GM21526 (cell line): ENCODE data around the gene ATP6V0E1.
A peak's percentile ranks its signal among the peaks of the same experiment; 100 is the strongest.
"Not testable (repeated sequence)": the region's sequence is repeated elsewhere in the genome, so short reads cannot be mapped to it uniquely, and the experiment has no call there.

ENCODE experiments used
- ATAC-seq: cut with Tn5 transposase; IDR thresholded peaks from one replicate; pipeline ENCODE4 v1.9.1; 2021; ENCODE audit warnings: moderate library complexity; ENCODE audit not compliant: unreplicated experiment, low FRiP score

Gene ATP6V0E1

DNA sequence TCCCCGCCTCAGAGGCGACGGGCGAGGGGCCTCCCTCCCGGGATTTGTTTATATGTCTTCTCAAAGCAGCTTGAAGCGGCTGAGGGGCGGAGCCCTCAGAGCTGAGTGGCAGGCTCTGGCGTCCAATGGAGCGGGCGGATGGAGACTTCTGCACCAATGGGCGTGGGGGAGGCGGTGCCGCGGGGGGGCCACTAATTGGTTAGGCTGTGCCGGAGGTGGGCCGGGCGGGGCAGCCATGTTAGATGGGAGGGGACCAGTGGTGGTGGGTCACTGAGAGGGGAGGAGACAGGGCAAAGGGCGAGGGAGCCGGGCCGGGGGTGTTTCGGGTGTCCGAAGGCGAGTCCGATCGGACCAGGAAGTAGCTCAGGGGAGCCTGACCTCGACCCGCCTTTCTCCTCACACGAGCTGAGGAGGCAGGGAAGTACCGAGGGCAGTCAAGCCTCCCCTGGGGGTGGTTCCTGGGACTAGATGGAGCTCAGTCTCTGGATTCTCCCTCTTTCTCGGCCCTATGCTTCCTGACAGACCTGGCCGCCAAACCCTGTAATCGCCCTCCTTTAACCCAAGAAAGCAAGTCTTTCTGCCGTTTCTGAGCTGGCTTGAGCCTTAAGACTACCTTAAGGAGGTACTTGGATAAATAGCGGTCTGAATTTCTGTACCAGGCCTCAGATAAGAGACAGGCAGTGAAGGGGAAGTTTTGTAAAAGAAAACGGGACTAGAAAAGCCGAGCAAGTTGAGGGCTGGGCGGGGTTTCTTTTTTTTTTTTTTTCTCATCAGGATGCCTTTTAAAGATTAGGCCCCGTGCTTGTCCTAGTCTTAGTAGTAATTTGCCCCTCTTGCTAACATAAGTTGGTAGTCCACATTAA lies 73.7 kb downstream of the ATP6V0E1 start:
- peak; percentile 79 for ATAC-seq

DNA sequence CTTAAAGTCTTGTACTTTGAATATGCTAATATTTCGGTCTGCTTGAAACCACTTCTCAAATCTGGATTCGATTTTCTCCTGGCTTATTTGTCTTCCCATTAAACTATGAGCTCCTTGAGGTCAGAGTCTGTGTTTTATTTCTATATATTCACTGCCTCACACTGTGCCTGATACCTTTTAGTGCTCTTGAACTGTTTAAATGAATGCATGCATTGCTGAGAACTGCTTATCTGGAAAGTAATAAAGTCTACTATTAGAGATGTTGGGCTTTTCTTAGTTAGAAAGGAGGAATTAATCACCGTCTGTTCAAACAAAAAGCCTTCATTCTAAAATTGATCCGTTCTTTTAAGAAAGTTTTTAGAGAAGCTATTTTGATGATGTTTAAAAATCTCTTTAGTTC lies 78.6 kb downstream of the ATP6V0E1 start:
- no peak for ATAC-seq

DNA sequence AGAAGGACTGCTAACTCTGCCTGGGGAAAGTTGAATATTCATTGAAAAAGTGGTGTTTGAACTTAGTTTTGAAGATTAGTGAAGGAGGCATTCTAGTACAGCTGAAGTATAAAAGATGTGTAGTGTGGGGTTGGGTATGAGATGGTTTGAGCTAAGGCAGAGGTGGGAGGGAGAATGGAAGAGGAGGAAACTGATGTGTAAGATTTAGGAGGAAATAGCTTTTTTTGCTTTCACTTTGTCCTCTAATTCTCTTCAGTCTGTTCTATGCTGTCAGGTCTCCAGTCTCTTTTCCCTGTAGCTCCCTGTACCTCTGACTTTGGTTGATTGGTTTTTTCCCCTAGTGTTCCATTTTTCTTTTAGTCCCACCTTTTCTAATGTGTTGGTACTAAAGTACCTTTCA lies 81.6 kb downstream of the ATP6V0E1 start:
- no peak for ATAC-seq

DNA sequence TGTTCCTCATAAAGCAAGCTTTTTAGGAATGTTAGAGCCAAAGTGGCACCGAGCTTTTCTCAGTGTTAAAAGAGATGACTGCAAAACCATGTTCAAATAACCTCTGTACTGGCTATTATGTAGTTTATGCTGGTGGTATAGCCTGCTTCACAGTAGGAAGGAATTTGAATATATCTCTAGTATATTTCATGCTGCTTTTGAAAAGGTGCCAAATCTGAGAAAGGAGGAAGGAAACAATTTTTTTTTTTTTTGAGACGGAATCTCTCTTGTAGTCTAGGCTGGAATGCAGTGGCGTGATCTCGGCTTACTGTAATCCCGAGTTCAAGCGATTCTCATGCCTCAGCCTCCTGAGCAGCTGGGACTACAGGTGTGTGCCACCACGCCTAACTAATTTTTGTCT lies 86.1 kb downstream of the ATP6V0E1 start:
- no peak for ATAC-seq

DNA sequence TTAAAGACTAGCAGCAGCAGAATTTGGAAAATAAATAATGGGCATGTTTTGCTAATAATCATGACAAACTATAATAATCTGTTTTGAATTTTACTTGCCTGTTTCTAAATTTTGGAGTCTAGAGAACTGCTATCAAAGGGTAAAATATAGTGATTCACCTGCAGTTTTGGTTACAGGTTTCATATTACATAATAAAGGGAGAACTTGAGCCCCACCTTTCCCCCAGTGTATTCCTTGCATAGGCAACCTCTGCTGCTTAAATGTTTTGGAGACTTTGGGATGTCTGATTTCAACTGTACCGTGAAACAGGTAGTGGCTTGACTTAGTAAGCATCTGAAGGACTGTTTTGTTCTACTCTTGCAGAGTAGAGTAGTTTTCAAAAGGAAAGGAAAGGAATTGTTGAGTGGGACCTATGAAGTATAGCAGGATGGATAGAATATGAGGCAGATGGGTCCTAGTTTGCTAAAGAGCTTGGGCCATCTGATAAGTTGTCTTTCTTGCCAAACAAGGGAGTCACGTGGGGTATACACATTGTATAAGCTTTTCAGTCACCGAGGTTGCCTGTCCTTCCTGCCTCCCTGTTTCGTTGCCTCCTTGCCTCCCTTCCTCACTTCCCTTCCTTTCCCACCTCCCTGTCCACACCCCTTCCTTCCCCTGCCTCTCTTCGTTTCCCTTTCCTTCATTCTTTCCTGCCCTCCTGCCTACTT lies 91.7 kb downstream of the ATP6V0E1 start:
- ATAC-seq = no peak

DNA sequence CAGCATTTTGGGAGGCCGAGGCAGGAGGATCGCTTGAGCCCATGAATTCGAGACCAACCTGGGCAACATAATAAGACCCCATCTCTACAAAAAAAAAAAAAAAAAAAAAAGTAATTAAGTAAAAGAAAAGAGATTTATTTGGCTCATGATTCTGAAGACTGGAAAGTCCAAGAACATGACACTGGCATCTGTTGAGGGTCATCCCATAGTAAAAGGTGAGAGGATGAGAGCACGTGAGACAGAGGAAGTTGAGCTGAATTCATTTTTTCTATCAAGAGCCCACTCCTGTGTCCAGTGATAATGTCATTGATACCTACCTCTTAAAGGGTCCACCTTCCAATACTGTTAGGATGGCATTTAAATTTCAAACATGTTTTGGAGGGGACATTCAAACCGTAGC lies 92.4 kb downstream of the ATP6V0E1 start:
- ATAC-seq = no peak

DNA sequence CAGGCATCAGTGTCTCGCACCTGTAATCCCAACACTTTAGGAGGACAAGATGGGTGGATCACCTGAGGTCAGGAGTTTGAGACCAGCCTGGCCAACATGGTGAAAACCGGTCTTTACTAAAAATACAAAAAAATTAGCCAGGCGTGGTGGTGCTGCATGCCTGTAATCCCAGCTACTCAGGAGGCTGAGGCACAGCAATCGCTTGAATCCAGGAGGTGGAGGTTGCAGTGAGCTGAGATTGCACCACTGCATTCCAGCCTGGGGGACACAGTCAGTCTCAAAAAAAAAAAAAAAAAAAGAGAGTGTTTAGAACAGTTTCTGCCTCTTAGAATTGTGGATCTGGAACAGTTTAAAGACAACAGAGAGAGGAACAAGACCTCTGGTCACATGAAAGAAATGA lies 92.9 kb downstream of the ATP6V0E1 start:
- ATAC-seq = not testable (repeated sequence)

DNA sequence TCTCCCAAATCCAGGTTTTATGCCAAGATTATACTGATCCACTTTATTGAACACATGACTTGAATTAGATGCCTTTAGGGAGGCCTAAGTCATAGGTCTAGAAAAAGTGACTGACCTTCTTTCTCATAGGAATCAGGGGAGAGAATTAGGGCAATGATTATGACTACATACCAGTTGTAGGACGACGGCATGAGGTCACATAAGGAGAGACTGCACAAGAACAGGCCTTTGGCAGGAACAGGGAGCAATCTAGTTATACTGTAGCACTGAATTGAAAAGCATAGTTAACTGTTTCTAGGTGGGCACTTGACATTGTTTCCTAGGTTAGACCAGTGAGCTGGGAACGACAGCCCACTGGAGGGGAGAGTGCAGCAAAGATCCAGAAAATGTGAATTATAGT lies 95.3 kb downstream of the ATP6V0E1 start:
- no peak for ATAC-seq
